HepG2 (cell line): ENCODE measurements around the gene THOC1. TPM values are rescaled to one million over a fixed set of nuclear protein-coding genes. Genes with fewer than 3 reads are reported as not detected.

ENCODE experiments used
- ATAC-seq: fragments of 200-7000 bp; cut with Tn5 transposase; 3 replicates; pipeline ENCODE4 v1.9.1; 2020; ENCODE audit warnings: mild to moderate bottlenecking, moderate library complexity
- BruUV-seq: library from RNA; stranded (reverse); fragments of 400-500 nt; replicated peaks from 2 replicates; lab custom pipeline; 2021; lab: Mats Ljungman, UMichigan
- CTCF ChIA-PET: fragments of 300-600 bp; formaldehyde crosslinking; extraction: SDS; loops from one replicate; lab custom pipeline; 2021; ENCODE audit warnings: low total read pairs, inconsistent platforms, low intra/inter-chr PET ratio; lab: Yijun Ruan, JAX
- POLR2A ChIA-PET: fragments of 350-600 bp; sonication (Branson Sonifier 250); formaldehyde crosslinking; loops from one replicate; lab custom pipeline; 2020; ENCODE audit warnings: antibody characterized with exemption, inconsistent platforms; lab: Yijun Ruan, JAX
- DNase-seq: peaks from one replicate; pipeline ENCODE4 v3.0.0-alpha.2; 2015; ENCODE audit warnings: low spot score
- FAIRE-seq: peaks from 3 replicates; lab custom pipeline; 2011; peaks lifted over from hg19 to GRCh38; lab: Jason Lieb, UNC
- H2AFZ ChIP-seq: one replicate; pipeline ENCODE4 v1.6.1; 2011; ENCODE audit warnings: low read length, inconsistent platforms
- H3K27ac ChIP-seq: fragments of 300-600 bp; 3 replicates; pipeline ENCODE4 v1.8.0; 2011; ENCODE audit warnings: mixed run types, mild to moderate bottlenecking, mixed read lengths, low read length, inconsistent platforms; ENCODE audit not compliant: insufficient read depth; ENCODE audit errors: extremely low read length
- H3K27me3 ChIP-seq, 2 experiments: fragments of 200-600 bp in 1 of 2; 2 replicates in 1 of 2; 3 replicates in 1 of 2; pipeline versions ENCODE4 v1.6.0 to v1.8.0; 2011; ENCODE audit warnings: low read length in 2 of 2, mild to moderate bottlenecking in 2 of 2, moderate library complexity in 2 of 2, inconsistent platforms in 1 of 2; ENCODE audit not compliant: insufficient read depth in 2 of 2, control insufficient read depth in 1 of 2
- H3K36me3 ChIP-seq, 2 experiments: fragments of 200-600 bp in 1 of 2; replicated peaks in 1 of 2; 2 replicates in 1 of 2; 3 replicates in 1 of 2; pipeline versions ENCODE4 v1.5.1 to v1.8.0; 2011; ENCODE audit warnings: low read length in 2 of 2, inconsistent platforms in 1 of 2; ENCODE audit not compliant: insufficient read depth in 2 of 2, control insufficient read depth in 1 of 2
- H3K4me1 ChIP-seq: 2 replicates; pipeline ENCODE4 v1.5.1; 2012; ENCODE audit warnings: low read length, inconsistent platforms; ENCODE audit not compliant: insufficient read depth
- H3K4me2 ChIP-seq: 2 replicates; pipeline ENCODE4 v1.6.0; 2011; ENCODE audit warnings: low read depth, low read length, inconsistent platforms
- H3K4me3 ChIP-seq, 3 experiments: fragments of 200-600 bp in 1 of 3; sonication (generic), shearing (Covaris generic) in 1 of 3; replicated peaks in 1 of 3; 2 replicates each; pipeline ENCODE4 v1.5.1; 2011 to 2016; ENCODE audit warnings: low read length in 3 of 3, inconsistent platforms in 2 of 3, low read depth in 2 of 3, mild to moderate bottlenecking in 2 of 3, control low read depth in 1 of 3, mixed read lengths in 1 of 3; ENCODE audit not compliant: insufficient read depth in 1 of 3
- H3K79me2 ChIP-seq: one replicate; pipeline ENCODE4 v1.6.1; 2011; ENCODE audit warnings: low read length, inconsistent platforms; ENCODE audit not compliant: insufficient read depth
- H3K9ac ChIP-seq: 2 replicates; pipeline ENCODE4 v1.6.0; 2011; ENCODE audit warnings: mild to moderate bottlenecking, low read depth, low read length, inconsistent platforms; ENCODE audit not compliant: insufficient read depth
- H3K9me3 ChIP-seq: 2 replicates; pipeline ENCODE4 v1.5.1; 2012; ENCODE audit warnings: mild to moderate bottlenecking, low read length
- H4K20me1 ChIP-seq: 2 replicates; pipeline ENCODE4 v1.6.0; 2011; ENCODE audit warnings: inconsistent platforms, mild to moderate bottlenecking, low read length, moderate library complexity; ENCODE audit not compliant: insufficient read depth
- ARNT ChIP-seq: fragments of 450-650 bp; IDR thresholded peaks from 2 replicates; pipeline ENCODE4 v1.6.1; 2017
- IRX3 ChIP-seq: sonication (generic); formaldehyde crosslinking; IDR thresholded peaks from 2 replicates; pipeline ENCODE4 v1.8.1; 2023; ENCODE audit warnings: mild to moderate bottlenecking, low read depth, missing genetic modification reagents, borderline replicate concordance
- JARID2 ChIP-seq: sonication (generic); formaldehyde crosslinking; IDR thresholded peaks from 2 replicates; pipeline ENCODE4 v1.8.1; 2023; ENCODE audit warnings: missing genetic modification reagents, inconsistent platforms; ENCODE audit not compliant: insufficient replicate concordance
- PREB ChIP-seq: sonication (generic); formaldehyde crosslinking; IDR thresholded peaks from 2 replicates; pipeline ENCODE4 v1.4.0; 2020; ENCODE audit warnings: missing genetic modification reagents
- RAD51 ChIP-seq: fragments of 450-650 bp; IDR thresholded peaks from 2 replicates; pipeline ENCODE4 v1.6.1; 2016; ENCODE audit warnings: borderline replicate concordance
- RFXAP ChIP-seq: sonication (generic); formaldehyde crosslinking; IDR thresholded peaks from 2 replicates; pipeline ENCODE4 v1.4.0; 2020; ENCODE audit warnings: missing genetic modification reagents, borderline replicate concordance
- RNF2 ChIP-seq: fragments of 450-650 bp; conservative IDR thresholded peaks from 2 replicates; pipeline ENCODE4 v1.6.1; 2016; ENCODE audit warnings: low read depth
- SOX6 ChIP-seq, 2 experiments: fragments of 450-650 bp in 1 of 2; sonication (generic) in 1 of 2; formaldehyde crosslinking in 1 of 2; IDR thresholded peaks; 2 replicates each; pipeline versions ENCODE4 v1.4.0 to v1.6.1; 2017 to 2020; ENCODE audit warnings: antibody characterized with exemption in 1 of 2, mild to moderate bottlenecking in 1 of 2, missing genetic modification reagents in 1 of 2
- SRSF1 ChIP-seq: fragments of 200-400 bp; formaldehyde crosslinking; optimal IDR thresholded peaks from 2 replicates; pipeline ENCODE3; 2017; ENCODE audit warnings: mild to moderate bottlenecking, low read depth, low read length, moderate library complexity
- STAG1 ChIP-seq: sonication (generic); formaldehyde crosslinking; IDR thresholded peaks from 2 replicates; pipeline ENCODE4 v1.4.0; 2020; ENCODE audit warnings: missing genetic modification reagents
- TBP ChIP-seq: sonication (generic); formaldehyde crosslinking; IDR thresholded peaks from 2 replicates; pipeline ENCODE4 v1.5.0; 2020; ENCODE audit warnings: missing genetic modification reagents
- ZBTB38 ChIP-seq: sonication (generic); formaldehyde crosslinking; IDR thresholded peaks from 2 replicates; pipeline ENCODE4 v1.5.1; 2020; ENCODE audit warnings: mild to moderate bottlenecking, missing genetic modification reagents
- ZFP62 ChIP-seq: sonication (generic); formaldehyde crosslinking; IDR thresholded peaks from 2 replicates; pipeline ENCODE4 v1.4.0; 2020; ENCODE audit warnings: missing genetic modification reagents
- ZNF180 ChIP-seq: sonication (generic); formaldehyde crosslinking; IDR thresholded peaks from 2 replicates; pipeline ENCODE4 v1.4.0; 2020; ENCODE audit warnings: low read depth, missing genetic modification reagents, borderline replicate concordance
- ZNF296 ChIP-seq: sonication (generic); formaldehyde crosslinking; conservative IDR thresholded peaks from 2 replicates; pipeline ENCODE4 v1.5.0; 2020; ENCODE audit warnings: mild to moderate bottlenecking, missing genetic modification reagents
- ZNF33B ChIP-seq: sonication (generic); formaldehyde crosslinking; IDR thresholded peaks from 2 replicates; pipeline ENCODE4 v1.5.1; 2020; ENCODE audit warnings: mild to moderate bottlenecking, missing genetic modification reagents
- ZNF552 ChIP-seq: sonication (generic); formaldehyde crosslinking; IDR thresholded peaks from 2 replicates; pipeline ENCODE4 v1.9.0; 2022; ENCODE audit warnings: missing genetic modification reagents, mild to moderate bottlenecking, borderline replicate concordance
- ZNF782 ChIP-seq: sonication (generic); formaldehyde crosslinking; IDR thresholded peaks from 2 replicates; pipeline ENCODE4 v1.4.0; 2020; ENCODE audit warnings: missing genetic modification reagents, mild to moderate bottlenecking, borderline replicate concordance
- WGBS: methylation state at CpG from one replicate; pipeline ENCODE4 v1.1.6; 2017; ENCODE audit warnings: low lambda C conversion rate; 5-methylcytosine and 5-hydroxymethylcytosine counted together
- in situ Hi-C: cut with HindIII; loops from 2 replicates; pipeline ENCODE4 v1.10.0; 2017; ENCODE audit warnings: low pct_unique_long_range_greater_than_20kb; ENCODE audit not compliant: extremely low pct_ligation_motif_present
- intact Hi-C: fragments of 100-400 bp; cut with micrococcal nuclease; formaldehyde crosslinking; loops from one replicate; pipeline ENCODE4 v1.10.0; 2022; ENCODE audit not compliant: unreplicated experiment
- polyA plus RNA-seq, 8 experiments: library from polyadenylated mRNA; depleted of rRNA in 3 of 8; stranded (reverse) in 7 of 8; unstranded in 1 of 8; fragments of >200 nt; fragmentation: Illumina TruSeq in 4 of 8; extraction: Trizol in 4 of 8; gene quantifications; 2 replicates each; pipeline versions ENCODE4 v1.2.1 to v1.2.3, GENCODE V29; 2011 to 2016; ENCODE audit warnings: low read depth in 4 of 8, missing spikeins in 1 of 8, mixed read lengths in 1 of 8; ENCODE audit not compliant: insufficient read depth in 1 of 8
- total RNA-seq, 5 experiments: library from RNA; depleted of rRNA; stranded (reverse); fragments of >200 nt; fragmentation: Illumina TruSeq; extraction: Trizol; gene quantifications; 2 replicates each; pipeline ENCODE4 v1.2.3, GENCODE V29; 2016; ENCODE audit warnings: low read depth in 1 of 5
- TF ChIP-seq, protein P1 (sequence below): sonication (generic); formaldehyde crosslinking; IDR thresholded peaks from 2 replicates; pipeline ENCODE4 v1.4.0; 2020; ENCODE audit warnings: missing genetic modification reagents
- TF ChIP-seq, protein P2 (sequence below): fragments of 450-650 bp; IDR thresholded peaks from 2 replicates; pipeline ENCODE4 v1.6.1; 2017

THOC1 gene
- total and polyA plus RNA-seq, 2 of the 13 experiments (the other 11 are each of a cell fraction or from before 2014, with no cell fraction given) = 40.6 to 56.7 TPM

- peak; percentile 42 for FAIRE-seq
- BruUV-seq = no TSS peak
- peaks cover 17 to 63% of the 10 kb centered on the region in 2 experiments for H3K36me3 ChIP-seq
- H3K4me3 ChIP-seq = no peak overlapping the region
- TF ChIP-seq ZNF552 (CRISPR knock-in tag) = no peak
- no peak for TF ChIP-seq ZBTB38 (CRISPR knock-in tag)
- TF ChIP-seq ZNF782 (CRISPR knock-in tag) = no peak
- TF ChIP-seq RFXAP (CRISPR knock-in tag) = no peak
- no peak for TF ChIP-seq SRSF1
- TF ChIP-seq, protein P1, sequence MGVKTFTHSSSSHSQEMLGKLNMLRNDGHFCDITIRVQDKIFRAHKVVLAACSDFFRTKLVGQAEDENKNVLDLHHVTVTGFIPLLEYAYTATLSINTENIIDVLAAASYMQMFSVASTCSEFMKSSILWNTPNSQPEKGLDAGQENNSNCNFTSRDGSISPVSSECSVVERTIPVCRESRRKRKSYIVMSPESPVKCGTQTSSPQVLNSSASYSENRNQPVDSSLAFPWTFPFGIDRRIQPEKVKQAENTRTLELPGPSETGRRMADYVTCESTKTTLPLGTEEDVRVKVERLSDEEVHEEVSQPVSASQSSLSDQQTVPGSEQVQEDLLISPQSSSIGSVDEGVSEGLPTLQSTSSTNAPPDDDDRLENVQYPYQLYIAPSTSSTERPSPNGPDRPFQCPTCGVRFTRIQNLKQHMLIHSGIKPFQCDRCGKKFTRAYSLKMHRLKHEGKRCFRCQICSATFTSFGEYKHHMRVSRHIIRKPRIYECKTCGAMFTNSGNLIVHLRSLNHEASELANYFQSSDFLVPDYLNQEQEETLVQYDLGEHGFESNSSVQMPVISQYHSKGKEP (CRISPR knock-in tag) = no peak
- no peak for TF ChIP-seq PREB (CRISPR knock-in tag)
- TF ChIP-seq TBP (CRISPR knock-in tag) = no peak
- no peak for TF ChIP-seq RAD51
- no peak for TF ChIP-seq IRX3
- no peak for TF ChIP-seq RNF2
- TF ChIP-seq ZNF180 = no peak
- no peak for TF ChIP-seq ZFP62 (CRISPR knock-in tag)
- no peak for TF ChIP-seq SOX6 (IDR thresholded peaks at IDR 0.05)
- no peak for TF ChIP-seq SOX6 (CRISPR knock-in tag; IDR thresholded peaks at IDR 0.05)
- TF ChIP-seq STAG1 (CRISPR knock-in tag) = no peak
- TF ChIP-seq ARNT = no peak
- TF ChIP-seq, protein P2, sequence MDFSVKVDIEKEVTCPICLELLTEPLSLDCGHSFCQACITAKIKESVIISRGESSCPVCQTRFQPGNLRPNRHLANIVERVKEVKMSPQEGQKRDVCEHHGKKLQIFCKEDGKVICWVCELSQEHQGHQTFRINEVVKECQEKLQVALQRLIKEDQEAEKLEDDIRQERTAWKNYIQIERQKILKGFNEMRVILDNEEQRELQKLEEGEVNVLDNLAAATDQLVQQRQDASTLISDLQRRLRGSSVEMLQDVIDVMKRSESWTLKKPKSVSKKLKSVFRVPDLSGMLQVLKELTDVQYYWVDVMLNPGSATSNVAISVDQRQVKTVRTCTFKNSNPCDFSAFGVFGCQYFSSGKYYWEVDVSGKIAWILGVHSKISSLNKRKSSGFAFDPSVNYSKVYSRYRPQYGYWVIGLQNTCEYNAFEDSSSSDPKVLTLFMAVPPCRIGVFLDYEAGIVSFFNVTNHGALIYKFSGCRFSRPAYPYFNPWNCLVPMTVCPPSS = no peak
- TF ChIP-seq JARID2 = no peak
- no peak for TF ChIP-seq ZNF33B
- no peak for TF ChIP-seq ZNF296
- in situ Hi-C loops = no loop called here
- ATAC-seq = no peak
- H3K27me3 ChIP-seq = no peaks in the 10 kb centered on the region
- no peak overlapping the region for H3K9ac ChIP-seq
- peaks cover 5% of the 10 kb centered on the region for H3K79me2 ChIP-seq
- ChIA-PET POLR2A (no interaction called here), CTCF (no interaction called here)
- no peak for DNase-seq
- no peaks in the 10 kb centered on the region for H3K9me3 ChIP-seq
- no peaks in the 10 kb centered on the region for H4K20me1 ChIP-seq
- WGBS = 95% methylated on average over 3 of the region's 3 CpGs
- intact Hi-C loops = no loop called here
- H2AFZ ChIP-seq = no peak overlapping the region
- no peaks in the 10 kb centered on the region for H3K4me1 ChIP-seq
- H3K4me2 ChIP-seq = no peak overlapping the region
- H3K27ac ChIP-seq = no peak overlapping the region
These were observed 68.6 kb downstream of the THOC1 start for GRCh38 chr18:199214-199613.
